ENCODE data around the gene THUMPD1. TPM values are rescaled to one million over a fixed set of nuclear protein-coding genes. Genes with fewer than 3 reads are reported as not detected.

Gene THUMPD1
- polyA plus RNA-seq, 1 of the 3 experiments (the other 2 are of a cell fraction): 24.8 TPM

DNA sequence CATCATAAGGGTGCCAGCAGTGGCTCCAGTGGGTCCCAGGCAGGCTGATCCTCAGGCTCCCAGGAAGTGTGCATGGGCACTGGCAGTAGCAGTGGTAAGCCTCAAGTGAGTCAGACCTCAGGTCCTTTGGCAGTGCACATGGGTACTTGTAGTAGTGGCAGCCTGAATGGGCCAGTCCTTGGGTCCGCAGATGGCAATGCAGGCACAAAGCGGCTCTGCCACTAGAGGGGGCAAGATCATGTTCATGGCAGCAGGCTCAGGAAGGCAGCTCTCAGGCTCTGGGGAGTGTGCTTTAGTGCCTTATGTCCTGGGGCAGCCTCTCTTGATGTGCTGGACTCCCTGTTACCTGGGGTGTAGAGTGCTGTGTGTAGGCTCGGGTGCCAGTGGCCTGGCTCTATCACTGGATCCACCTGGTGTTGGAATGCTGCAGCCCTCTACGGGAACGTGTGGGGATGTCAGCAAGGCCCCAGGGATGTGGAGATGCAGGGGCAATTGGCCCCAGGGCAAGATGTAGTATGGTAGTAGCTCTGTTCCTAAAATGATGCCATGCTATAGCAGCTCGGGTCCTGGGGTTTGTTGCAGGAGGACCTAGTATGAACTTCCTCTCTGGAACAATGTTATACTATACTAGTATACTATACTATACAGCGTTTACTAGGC is 33.2 kb upstream of the THUMPD1 start:
- DNase-seq: peak; percentile 44
- Histone ChIP-seq H3K36me3 (replicated peaks in 1 of 2; ENCODE audit: control insufficient read depth in 1 of 2, insufficient read depth in 2 of 2, low read length in 1 of 2) (no peaks in the 10 kb centered on the region), H3K4me1 (ENCODE audit: control insufficient read depth in 1 of 2, insufficient read depth in 2 of 2, low read depth in 1 of 2, low read length in 1 of 2) (no peaks in the 10 kb centered on the region), H3K9me2 (no peaks in the 10 kb centered on the region), H3K9ac (no peak overlapping the region), H3K9me3 (no peaks in the 10 kb centered on the region), H3K4me2 (no peak overlapping the region), H3K27me3 (ENCODE audit: insufficient read depth) (no peaks in the 10 kb centered on the region), H3K79me2 (ENCODE audit: insufficient read depth) (no peaks in the 10 kb centered on the region), H3K27ac (ENCODE audit: low read depth in 2 of 2, low read length in 1 of 2) (no peak overlapping the region), H2AFZ (ENCODE audit: low read depth) (no peak overlapping the region), H4K20me1 (ENCODE audit: insufficient read depth) (no peaks in the 10 kb centered on the region), H3F3A (replicated peaks; ENCODE audit: insufficient read depth) (no peaks in the 10 kb centered on the region), H3K4me3 (ENCODE audit: low read depth in 2 of 2, low read length in 1 of 2) (peak overlapping the region in 1 of 2 experiments; percentile 13; a peak in 1 of 4 replicates)
- WGBS (ENCODE audit: low lambda C conversion rate): 44% methylated on average over 4 of the region's 7 CpGs
- CTCF ChIA-PET: interaction anchor here (1.6 kb wide), 1 partner anchor 19 kb away, joined by 3 read pairs; no protein-coding TSS in a partner anchor
- POLR2A ChIA-PET: no interaction called here
- no peak for TF ChIP-seq USF1 (IDR thresholded peaks at IDR 0.05; ENCODE audit: borderline replicate concordance, low read depth)
- TF ChIP-seq TCF12 (IDR thresholded peaks at IDR 0.05): no peak
- TF ChIP-seq GABPA (IDR thresholded peaks at IDR 0.05; ENCODE audit: low read depth): no peak
- no peak for TF ChIP-seq RXRA (IDR thresholded peaks at IDR 0.05; ENCODE audit: borderline replicate concordance, low read depth)
- TF ChIP-seq REST (IDR thresholded peaks at IDR 0.05; ENCODE audit: low read depth, low read length): no peak
- no peak for TF ChIP-seq TEAD4 (IDR thresholded peaks at IDR 0.05; ENCODE audit: borderline replicate concordance, insufficient read depth)
- TF ChIP-seq POLR2AphosphoS5 (IDR thresholded peaks at IDR 0.05; ENCODE audit: low read depth, low read length): no peak
- no peak for TF ChIP-seq JUND (IDR thresholded peaks at IDR 0.05)
- no peak for TF ChIP-seq EZH2phosphoT487 (IDR thresholded peaks at IDR 0.05; ENCODE audit: borderline replicate concordance, low read depth)
- no peak for TF ChIP-seq USF2 (IDR thresholded peaks at IDR 0.05; ENCODE audit: borderline replicate concordance, low read depth, low read length)
- TF ChIP-seq, protein P1, sequence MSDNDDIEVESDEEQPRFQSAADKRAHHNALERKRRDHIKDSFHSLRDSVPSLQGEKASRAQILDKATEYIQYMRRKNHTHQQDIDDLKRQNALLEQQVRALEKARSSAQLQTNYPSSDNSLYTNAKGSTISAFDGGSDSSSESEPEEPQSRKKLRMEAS (IDR thresholded peaks at IDR 0.05; ENCODE audit: low read depth): no peak
- TF ChIP-seq TAF1 (IDR thresholded peaks at IDR 0.05; ENCODE audit: borderline replicate concordance, low read depth, low read length): no peak
- no peak for TF ChIP-seq NRF1 (IDR thresholded peaks at IDR 0.05; ENCODE audit: low read depth, low read length)
- TF ChIP-seq, protein P2, sequence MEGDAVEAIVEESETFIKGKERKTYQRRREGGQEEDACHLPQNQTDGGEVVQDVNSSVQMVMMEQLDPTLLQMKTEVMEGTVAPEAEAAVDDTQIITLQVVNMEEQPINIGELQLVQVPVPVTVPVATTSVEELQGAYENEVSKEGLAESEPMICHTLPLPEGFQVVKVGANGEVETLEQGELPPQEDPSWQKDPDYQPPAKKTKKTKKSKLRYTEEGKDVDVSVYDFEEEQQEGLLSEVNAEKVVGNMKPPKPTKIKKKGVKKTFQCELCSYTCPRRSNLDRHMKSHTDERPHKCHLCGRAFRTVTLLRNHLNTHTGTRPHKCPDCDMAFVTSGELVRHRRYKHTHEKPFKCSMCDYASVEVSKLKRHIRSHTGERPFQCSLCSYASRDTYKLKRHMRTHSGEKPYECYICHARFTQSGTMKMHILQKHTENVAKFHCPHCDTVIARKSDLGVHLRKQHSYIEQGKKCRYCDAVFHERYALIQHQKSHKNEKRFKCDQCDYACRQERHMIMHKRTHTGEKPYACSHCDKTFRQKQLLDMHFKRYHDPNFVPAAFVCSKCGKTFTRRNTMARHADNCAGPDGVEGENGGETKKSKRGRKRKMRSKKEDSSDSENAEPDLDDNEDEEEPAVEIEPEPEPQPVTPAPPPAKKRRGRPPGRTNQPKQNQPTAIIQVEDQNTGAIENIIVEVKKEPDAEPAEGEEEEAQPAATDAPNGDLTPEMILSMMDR (IDR thresholded peaks at IDR 0.05): peak; percentile 61
- TF ChIP-seq RCOR1 (IDR thresholded peaks at IDR 0.05; ENCODE audit: low read length): no peak
- TF ChIP-seq RAD21 (IDR thresholded peaks at IDR 0.05; ENCODE audit: low read length): peak; percentile 40; the same call in 1 of the 2 replicates
- TF ChIP-seq NFIC (IDR thresholded peaks at IDR 0.05; ENCODE audit: borderline replicate concordance): no peak
- TF ChIP-seq ZBTB33 (IDR thresholded peaks at IDR 0.05; ENCODE audit: borderline replicate concordance, low read depth): no peak
- TF ChIP-seq SMC3 (IDR thresholded peaks at IDR 0.05; ENCODE audit: low read depth, low read length): peak; percentile 30
- no peak for TF ChIP-seq PBX3 (IDR thresholded peaks at IDR 0.05)
- no peak for TF ChIP-seq CHD2 (IDR thresholded peaks at IDR 0.05; ENCODE audit: low read length, partially characterized antibody)
